CD4-positive, alpha-beta T cell (primary cell): ENCODE data around the gene S100A6. TPM values are rescaled to one million over a fixed set of nuclear protein-coding genes. Genes with fewer than 3 reads are reported as not detected.

Experiments used
- ATAC-seq: fragments of 200-7000 bp; cut with Tn5 transposase; one replicate; pipeline ENCODE4 v1.10.0; 2022; ENCODE audit warnings: mild to moderate bottlenecking; ENCODE audit not compliant: poor library complexity
- CTCF ChIA-PET: fragments of 350-600 bp; sonication (Branson Sonifier 250); formaldehyde crosslinking; loops from one replicate; lab custom pipeline; 2021; ENCODE audit warnings: antibody characterized with exemption, inconsistent platforms; lab: Charles Lee
- POLR2A ChIA-PET: fragments of 350-600 bp; sonication (Branson Sonifier 250); formaldehyde crosslinking; loops from one replicate; lab custom pipeline; 2021; ENCODE audit warnings: antibody characterized with exemption, inconsistent platforms; lab: Charles Lee
- DNase-seq, 14 experiments: peaks; one replicate each; pipeline ENCODE4 v3.0.0-alpha.2; 2013 to 2020; ENCODE audit warnings: mixed read lengths in 2 of 14
- H3K27ac ChIP-seq, 2 donors: one replicate each; pipeline versions ENCODE4 v1.5.1 to v1.7.0; 2013; ENCODE audit warnings: low read length in 2 of 2, low read depth in 1 of 2, mild to moderate bottlenecking in 1 of 2
- H3K27me3 ChIP-seq, 2 experiments: 1 replicate in 1 of 2; 2 replicates in 1 of 2; pipeline versions ENCODE4 v1.6.1 to v1.7.0; 2013; ENCODE audit warnings: low read length in 2 of 2, control low read depth in 1 of 2, mild to moderate bottlenecking in 1 of 2, moderate library complexity in 1 of 2; ENCODE audit not compliant: insufficient read depth in 2 of 2, control insufficient read depth in 1 of 2
- H3K36me3 ChIP-seq: one replicate; pipeline ENCODE4 v1.6.1; 2013; ENCODE audit warnings: low read length, control low read depth; ENCODE audit not compliant: insufficient read depth
- H3K4me1 ChIP-seq: one replicate; pipeline ENCODE4 v1.6.1; 2013; ENCODE audit warnings: low read length, control low read depth; ENCODE audit not compliant: insufficient read depth
- H3K4me3 ChIP-seq: one replicate; pipeline ENCODE4 v1.5.1; 2013; ENCODE audit warnings: mild to moderate bottlenecking, low read length, moderate library complexity
- H3K9me3 ChIP-seq, 2 experiments: 1 replicate in 1 of 2; 2 replicates in 1 of 2; pipeline versions ENCODE4 v1.6.1 to v1.7.0; 2013; ENCODE audit warnings: low read length in 2 of 2, mild to moderate bottlenecking in 2 of 2, control low read depth in 1 of 2, moderate library complexity in 1 of 2; ENCODE audit not compliant: control insufficient read depth in 1 of 2, insufficient read depth in 1 of 2
- H3K27ac Mint-ChIP-seq: one replicate; pipeline ENCODE4 v1.8.0; 2020; ENCODE audit warnings: mixed read lengths
- H3K27me3 Mint-ChIP-seq: one replicate; pipeline ENCODE4 v1.8.0; 2021; ENCODE audit warnings: mixed read lengths
- H3K36me3 Mint-ChIP-seq: one replicate; pipeline ENCODE4 v1.8.0; 2021; ENCODE audit warnings: low read depth, mixed read lengths
- H3K4me1 Mint-ChIP-seq: one replicate; pipeline ENCODE4 v1.8.0; 2021; ENCODE audit warnings: low read depth, mixed read lengths
- H3K4me3 Mint-ChIP-seq: one replicate; pipeline ENCODE4 v1.8.0; 2020; ENCODE audit warnings: mild to moderate bottlenecking, mixed read lengths
- H3K9me3 Mint-ChIP-seq: one replicate; pipeline ENCODE4 v1.8.0; 2020; ENCODE audit warnings: mixed read lengths
- intact Hi-C, 2 experiments: fragments of 100-400 bp; cut with DNase I in 1 of 2; cut with micrococcal nuclease in 1 of 2; formaldehyde crosslinking; loops; one replicate each; pipeline versions ENCODE4 v1.15.1 to v1.9.0; 2023 to 2025; cut with DNase I, micrococcal nuclease
- total RNA-seq, 174 experiments: library from RNA in 2 of 174; stranded (reverse) in 2 of 174; gene quantifications; one replicate each; pipeline ENCODE4 v1.2.3 and lab custom pipeline; 2021 to 2026
- TF ChIP-seq, protein P1 (sequence below): fragments of 200-600 bp; IDR thresholded peaks from one replicate; pipeline ENCODE4 v1.8.0; 2022; ENCODE audit warnings: antibody characterized with exemption, mild to moderate bottlenecking

The S100A6 gene
- total RNA-seq, 2 experiments from 2014 or later: 172 to 175 TPM

DNA sequence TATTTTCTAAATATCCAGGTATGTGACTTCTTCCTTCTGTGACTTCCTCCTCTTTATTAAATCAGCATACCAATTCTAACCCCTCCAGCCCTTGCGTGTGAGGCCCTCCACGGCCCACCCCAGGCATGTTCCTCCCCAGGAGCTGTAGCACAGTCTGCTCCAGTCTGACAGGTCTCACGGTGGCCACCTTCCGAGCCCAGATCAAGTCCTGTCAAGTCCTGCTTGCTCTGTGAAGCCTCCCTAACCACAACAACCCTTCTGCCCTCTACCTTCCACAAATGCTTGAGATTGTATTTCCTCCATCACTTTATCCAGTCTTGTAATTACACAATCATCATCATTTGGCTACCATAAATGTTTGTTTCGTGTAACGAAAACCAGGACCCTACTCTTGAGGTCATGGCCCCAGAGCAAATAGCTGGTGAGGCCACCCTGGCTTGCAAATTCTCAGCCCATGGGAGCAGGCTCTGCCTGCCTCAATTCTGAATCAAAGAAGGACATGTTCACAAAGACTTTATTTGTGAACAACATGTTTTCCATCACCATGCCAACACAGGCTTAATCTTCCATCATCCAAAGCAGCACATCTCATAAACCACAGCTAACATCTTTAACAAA lies 42.3 kb downstream of the S100A6 start:
- TF ChIP-seq, protein P1, sequence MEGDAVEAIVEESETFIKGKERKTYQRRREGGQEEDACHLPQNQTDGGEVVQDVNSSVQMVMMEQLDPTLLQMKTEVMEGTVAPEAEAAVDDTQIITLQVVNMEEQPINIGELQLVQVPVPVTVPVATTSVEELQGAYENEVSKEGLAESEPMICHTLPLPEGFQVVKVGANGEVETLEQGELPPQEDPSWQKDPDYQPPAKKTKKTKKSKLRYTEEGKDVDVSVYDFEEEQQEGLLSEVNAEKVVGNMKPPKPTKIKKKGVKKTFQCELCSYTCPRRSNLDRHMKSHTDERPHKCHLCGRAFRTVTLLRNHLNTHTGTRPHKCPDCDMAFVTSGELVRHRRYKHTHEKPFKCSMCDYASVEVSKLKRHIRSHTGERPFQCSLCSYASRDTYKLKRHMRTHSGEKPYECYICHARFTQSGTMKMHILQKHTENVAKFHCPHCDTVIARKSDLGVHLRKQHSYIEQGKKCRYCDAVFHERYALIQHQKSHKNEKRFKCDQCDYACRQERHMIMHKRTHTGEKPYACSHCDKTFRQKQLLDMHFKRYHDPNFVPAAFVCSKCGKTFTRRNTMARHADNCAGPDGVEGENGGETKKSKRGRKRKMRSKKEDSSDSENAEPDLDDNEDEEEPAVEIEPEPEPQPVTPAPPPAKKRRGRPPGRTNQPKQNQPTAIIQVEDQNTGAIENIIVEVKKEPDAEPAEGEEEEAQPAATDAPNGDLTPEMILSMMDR: no peak
- intact Hi-C loops: no loop called here
- no peaks in the 10 kb centered on the region for H3K4me1 Mint-ChIP-seq
- no peak overlapping the region for H3K4me3 ChIP-seq
- ATAC-seq (no peak), DNase-seq (no peak)
- H3K36me3 ChIP-seq: no peaks in the 10 kb centered on the region
- peaks cover 27% of the 10 kb centered on the region for H3K27me3 Mint-ChIP-seq
- H3K9me3 Mint-ChIP-seq: no peaks in the 10 kb centered on the region
- H3K27me3 ChIP-seq: peaks cover 2 to 3% of the 10 kb centered on the region in 2 experiments
- CTCF ChIA-PET: interaction anchor here (2.7 kb wide), 1 partner anchor 141 kb away, joined by 10 read pairs; no protein-coding TSS in a partner anchor
- POLR2A ChIA-PET: no interaction called here
- H3K4me3 Mint-ChIP-seq: no peak overlapping the region
- no peaks in the 10 kb centered on the region for H3K9me3 ChIP-seq
- no peak overlapping the region for H3K27ac ChIP-seq
- peaks cover 3% of the 10 kb centered on the region for H3K4me1 ChIP-seq
- H3K27ac Mint-ChIP-seq: no peak overlapping the region
- no peaks in the 10 kb centered on the region for H3K36me3 Mint-ChIP-seq

DNA sequence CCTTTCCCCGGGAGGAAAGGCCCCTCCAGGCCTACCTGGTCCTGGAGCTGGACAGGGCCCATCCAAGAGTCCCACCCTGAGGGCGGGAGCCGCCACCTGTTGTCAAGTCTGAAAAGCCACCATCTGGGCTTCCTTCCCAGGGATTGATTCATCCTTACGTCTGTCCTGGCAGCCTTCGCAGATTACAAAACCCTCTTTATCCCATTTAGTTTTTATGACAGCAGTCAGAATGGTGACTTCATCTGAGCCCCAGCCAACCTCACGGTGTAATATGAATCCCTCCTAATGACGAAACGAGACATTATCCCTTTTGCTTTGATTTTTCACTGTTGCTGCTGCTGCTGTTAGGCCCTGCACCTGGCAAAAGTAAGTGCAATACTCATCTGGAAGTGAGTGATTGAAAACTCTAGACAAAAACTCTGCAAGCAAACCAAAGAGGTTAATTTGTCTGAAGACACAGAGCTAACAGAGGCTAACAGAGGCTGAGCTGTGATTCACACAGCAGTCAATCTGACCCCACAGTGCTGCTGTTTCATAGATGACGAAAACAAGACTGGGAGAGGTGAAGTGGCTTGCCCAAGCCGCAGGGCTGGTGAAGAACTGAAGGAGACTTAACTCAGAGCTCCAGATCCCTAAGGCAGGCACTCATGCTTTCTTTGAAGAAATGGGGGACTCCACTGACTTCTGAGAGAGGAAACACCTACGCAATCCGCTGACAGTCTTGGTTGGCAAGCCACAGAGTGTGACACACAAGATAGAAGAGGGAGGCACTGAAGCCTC lies 45.3 kb downstream of the S100A6 start:
- no peaks in the 10 kb centered on the region for H3K4me1 Mint-ChIP-seq
- Histone ChIP-seq H3K4me3 (no peak overlapping the region), H3K36me3 (no peaks in the 10 kb centered on the region), H3K4me1 (peaks cover 3% of the 10 kb centered on the region), H3K9me3 (no peaks in the 10 kb centered on the region), H3K27me3 (peaks cover 2 to 3% of the 10 kb centered on the region in 2 experiments), H3K27ac (no peak overlapping the region)
- H3K9me3 Mint-ChIP-seq: no peaks in the 10 kb centered on the region
- ChIA-PET CTCF (no interaction called here), POLR2A (no interaction called here)
- peaks cover 36% of the 10 kb centered on the region for H3K27me3 Mint-ChIP-seq
- TF ChIP-seq, protein P1: no peak
- ATAC-seq (no peak), DNase-seq (peak in 3 of 14 experiments; percentile 21 to 43 (median 29))
- no peak overlapping the region for H3K27ac Mint-ChIP-seq
- intact Hi-C loops: no loop called here
- H3K4me3 Mint-ChIP-seq: no peak overlapping the region
- H3K36me3 Mint-ChIP-seq: no peaks in the 10 kb centered on the region

DNA sequence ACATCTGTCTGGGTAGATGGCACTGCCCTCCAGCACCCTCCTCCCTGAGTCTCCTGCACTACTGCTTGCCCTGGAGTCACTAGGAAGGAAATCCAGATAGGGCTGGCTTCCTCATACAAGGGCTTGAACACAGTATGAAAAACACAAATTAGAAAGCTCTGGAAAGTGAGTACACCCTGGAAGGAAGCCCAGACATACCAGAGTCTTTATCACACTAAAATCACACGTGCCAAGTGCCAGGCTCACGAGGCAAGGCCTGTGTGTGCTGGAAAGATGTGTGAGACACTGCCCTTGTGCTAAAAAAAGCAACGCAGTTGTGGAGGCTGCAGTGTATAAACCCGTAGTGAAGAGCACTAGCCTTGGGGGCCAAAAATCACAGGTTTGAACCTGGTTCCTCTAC lies 47.1 kb downstream of the S100A6 start:
- TF ChIP-seq, protein P1: no peak
- no peak overlapping the region for H3K27ac Mint-ChIP-seq

More for the DNA sequence above, 47.1 kb downstream of the S100A6 start:
- no peaks in the 10 kb centered on the region for H3K9me3 ChIP-seq
- no peak overlapping the region for H3K4me3 Mint-ChIP-seq
- DNase-seq (no peak), ATAC-seq (no peak)
- no peaks in the 10 kb centered on the region for H3K36me3 ChIP-seq
- no peaks in the 10 kb centered on the region for H3K36me3 Mint-ChIP-seq
- ChIA-PET POLR2A (no interaction called here), CTCF (no interaction called here)
- H3K9me3 Mint-ChIP-seq: no peaks in the 10 kb centered on the region
- no peaks in the 10 kb centered on the region for H3K4me1 ChIP-seq
- intact Hi-C loops: no loop called here
- H3K27me3 Mint-ChIP-seq: peaks cover 45% of the 10 kb centered on the region
- no peak overlapping the region for H3K27ac ChIP-seq
- H3K4me3 ChIP-seq: no peak overlapping the region
- H3K4me1 Mint-ChIP-seq: no peaks in the 10 kb centered on the region
- peaks cover 4 to 14% of the 10 kb centered on the region in 2 experiments for H3K27me3 ChIP-seq
